Measurements from ENCODE around the gene MYLK4.

The MYLK4 gene

DNA sequence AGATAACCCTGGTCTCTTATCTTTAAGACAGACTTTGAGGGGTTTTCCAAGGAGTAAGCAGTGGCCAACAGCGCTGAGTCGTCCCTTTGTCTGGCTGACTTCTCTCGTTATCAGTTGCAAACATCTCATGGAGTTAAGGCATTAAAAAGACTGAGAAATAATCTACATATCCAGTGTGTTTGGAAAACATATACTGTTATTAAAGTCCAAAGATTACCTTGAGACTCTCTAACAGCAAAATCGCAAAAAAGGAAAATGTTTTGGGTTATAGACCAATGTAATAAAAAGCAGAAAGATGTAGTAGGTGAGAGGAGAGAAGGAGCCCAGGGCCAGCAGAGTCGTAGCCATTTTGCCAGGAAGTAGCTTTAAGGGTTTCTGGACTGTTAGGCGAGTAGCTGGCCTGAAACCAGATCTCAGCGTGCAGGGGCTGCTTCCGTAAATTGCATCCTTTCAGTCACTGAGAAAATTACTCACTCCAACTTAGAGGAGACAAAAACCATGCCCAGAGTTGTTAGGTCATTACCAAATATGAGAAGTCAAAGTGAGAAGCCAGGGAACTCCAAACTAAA, 24.6 kb downstream of the MYLK4 start:
- H3K4me3 ChIP-seq (ENCODE audit: low read length): no peak overlapping the region
- no peak overlapping the region for H3K9ac ChIP-seq (ENCODE audit: low read length)
- peaks cover 13% of the 10 kb centered on the region for H3K4me1 ChIP-seq (ENCODE audit: control insufficient read depth, low read depth, low read length)
- no peaks in the 10 kb centered on the region for H3K36me3 ChIP-seq (ENCODE audit: control insufficient read depth, low read depth, low read length)
- no peaks in the 10 kb centered on the region for H3K9me3 ChIP-seq (ENCODE audit: control insufficient read depth, low read depth, low read length)
- no peaks in the 10 kb centered on the region for H3K27me3 ChIP-seq (ENCODE audit: control insufficient read depth, insufficient read depth, low read length)
- no peak overlapping the region for H3K27ac ChIP-seq (ENCODE audit: low read length)

DNA sequence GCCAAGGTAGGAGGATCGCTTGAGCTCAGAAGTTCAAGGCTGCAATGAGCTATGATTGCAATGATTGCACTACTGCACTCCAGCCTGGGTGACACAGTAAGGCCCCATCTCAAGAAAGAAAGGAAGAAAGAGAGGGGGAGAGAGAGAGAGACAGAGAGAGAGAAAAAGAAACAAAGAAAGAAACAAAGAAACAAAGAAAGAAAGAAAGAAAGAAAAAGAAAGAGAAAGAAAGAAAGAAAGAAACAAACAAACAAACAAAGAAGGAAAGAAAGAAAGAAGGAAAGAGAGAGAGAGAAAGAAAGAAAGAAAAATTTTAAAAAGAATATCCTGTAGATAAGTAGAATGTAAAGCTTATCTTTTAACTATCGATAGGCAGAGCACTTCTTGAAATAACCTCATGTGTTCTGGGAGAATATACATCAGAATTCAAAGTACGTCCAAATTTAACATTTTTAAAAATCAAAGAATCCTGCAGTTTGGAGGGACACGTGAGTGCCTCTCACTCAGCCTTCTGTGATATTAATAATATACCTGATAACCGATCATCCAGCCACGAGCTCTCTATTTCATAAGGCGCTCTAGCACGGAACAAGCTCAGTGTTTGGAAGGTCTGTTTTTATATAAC, 25.2 kb downstream of the MYLK4 start:
- no peaks in the 10 kb centered on the region for H3K9me3 ChIP-seq (ENCODE audit: control insufficient read depth, low read depth, low read length)
- no peaks in the 10 kb centered on the region for H3K27me3 ChIP-seq (ENCODE audit: control insufficient read depth, insufficient read depth, low read length)
- H3K27ac ChIP-seq (ENCODE audit: low read length): no peak overlapping the region
- peaks cover 8% of the 10 kb centered on the region for H3K4me1 ChIP-seq (ENCODE audit: control insufficient read depth, low read depth, low read length)
- no peak overlapping the region for H3K9ac ChIP-seq (ENCODE audit: low read length)
- no peak overlapping the region for H3K4me3 ChIP-seq (ENCODE audit: low read length)
- no peaks in the 10 kb centered on the region for H3K36me3 ChIP-seq (ENCODE audit: control insufficient read depth, low read depth, low read length)

DNA sequence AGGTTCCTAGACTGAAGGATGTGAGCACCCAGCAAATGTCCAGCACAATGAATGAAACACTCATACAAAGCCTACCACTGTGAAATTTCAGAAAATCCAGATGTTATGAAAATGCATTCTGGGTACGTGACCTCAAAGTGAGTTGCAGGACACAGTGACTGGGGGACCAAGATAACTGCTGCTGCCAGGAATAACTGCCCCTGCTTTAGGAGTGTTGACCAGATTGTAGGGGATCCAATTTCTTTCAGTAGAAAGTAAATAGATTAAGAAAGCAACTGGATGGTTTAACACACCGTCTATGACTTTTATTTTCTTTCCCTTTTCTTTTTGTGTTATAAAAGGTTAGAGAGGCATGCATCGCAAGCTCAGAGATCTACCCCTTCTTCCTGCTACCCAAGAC, 29.5 kb downstream of the MYLK4 start:
- no peak overlapping the region for H3K4me3 ChIP-seq (ENCODE audit: low read length)
- H3K4me1 ChIP-seq (ENCODE audit: control insufficient read depth, low read depth, low read length): peaks cover 7% of the 10 kb centered on the region
- H3K27me3 ChIP-seq (ENCODE audit: control insufficient read depth, insufficient read depth, low read length): no peaks in the 10 kb centered on the region
- H3K9me3 ChIP-seq (ENCODE audit: control insufficient read depth, low read depth, low read length): no peaks in the 10 kb centered on the region
- no peak overlapping the region for H3K27ac ChIP-seq (ENCODE audit: low read length)
- H3K36me3 ChIP-seq (ENCODE audit: control insufficient read depth, low read depth, low read length): no peaks in the 10 kb centered on the region
- no peak overlapping the region for H3K9ac ChIP-seq (ENCODE audit: low read length)

DNA sequence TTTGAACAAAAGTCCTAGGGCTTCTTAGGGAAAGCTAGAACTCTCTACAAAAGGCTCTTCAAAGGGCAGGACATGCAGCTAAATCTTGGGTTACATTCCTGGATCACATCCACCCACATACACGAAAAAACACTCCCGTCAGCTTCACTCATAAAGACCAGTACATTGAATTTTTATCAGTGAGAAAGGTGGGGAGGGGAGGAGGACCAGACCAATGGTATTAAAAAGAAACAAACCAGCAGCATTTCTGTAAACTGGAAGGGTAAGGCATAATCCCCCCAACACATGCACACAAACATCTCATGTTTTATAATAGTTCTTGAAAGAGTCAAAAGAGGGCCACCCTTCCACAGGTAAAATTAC, 31.6 kb downstream of the MYLK4 start:
- Histone ChIP-seq H3K9ac (ENCODE audit: low read length) (no peak overlapping the region), H3K27ac (ENCODE audit: low read length) (no peak overlapping the region), H3K36me3 (ENCODE audit: control insufficient read depth, low read depth, low read length) (no peaks in the 10 kb centered on the region), H3K27me3 (ENCODE audit: control insufficient read depth, insufficient read depth, low read length) (no peaks in the 10 kb centered on the region), H3K4me3 (ENCODE audit: low read length) (no peak overlapping the region), H3K4me1 (ENCODE audit: control insufficient read depth, low read depth, low read length) (no peaks in the 10 kb centered on the region), H3K9me3 (ENCODE audit: control insufficient read depth, low read depth, low read length) (no peaks in the 10 kb centered on the region)

DNA sequence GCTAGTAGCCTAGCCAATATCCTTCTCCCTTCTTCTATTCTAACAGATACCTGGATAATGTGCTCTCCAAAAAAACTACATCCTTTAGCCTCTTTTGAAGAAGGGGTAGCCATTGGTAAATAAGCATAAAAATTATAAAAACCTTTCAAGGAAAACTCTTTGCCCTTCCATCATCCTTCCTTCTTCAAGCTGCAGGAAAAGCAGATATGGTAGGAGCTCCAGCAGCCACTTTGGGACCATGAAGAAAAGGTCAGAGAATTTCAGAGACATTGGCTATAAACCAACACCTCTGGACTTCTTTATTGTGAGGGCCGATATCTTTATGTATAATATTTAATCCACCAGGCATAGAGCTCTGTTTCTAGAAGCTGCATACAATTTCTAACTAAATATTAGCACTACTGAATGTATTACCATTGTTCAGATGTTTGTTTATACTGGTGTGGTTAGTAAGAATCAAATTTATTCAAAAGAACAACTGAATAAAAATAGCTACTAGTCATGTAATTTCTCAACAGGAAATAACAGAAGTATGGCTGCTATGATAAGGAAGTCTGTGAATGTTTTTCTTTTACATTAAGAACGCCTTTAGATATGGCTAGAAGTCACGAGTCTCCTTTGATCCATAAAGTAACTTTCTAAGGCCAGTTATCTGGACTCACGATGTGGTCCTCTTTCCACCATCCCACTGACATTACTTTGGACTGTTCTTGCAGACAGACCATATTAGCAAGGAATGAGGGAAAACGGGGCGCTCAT, 32.2 kb downstream of the MYLK4 start:
- no peak overlapping the region for H3K27ac ChIP-seq (ENCODE audit: low read length)
- no peaks in the 10 kb centered on the region for H3K4me1 ChIP-seq (ENCODE audit: control insufficient read depth, low read depth, low read length)
- no peak overlapping the region for H3K9ac ChIP-seq (ENCODE audit: low read length)
- no peaks in the 10 kb centered on the region for H3K27me3 ChIP-seq (ENCODE audit: control insufficient read depth, insufficient read depth, low read length)
- no peak overlapping the region for H3K4me3 ChIP-seq (ENCODE audit: low read length)
- no peaks in the 10 kb centered on the region for H3K9me3 ChIP-seq (ENCODE audit: control insufficient read depth, low read depth, low read length)
- H3K36me3 ChIP-seq (ENCODE audit: control insufficient read depth, low read depth, low read length): no peaks in the 10 kb centered on the region

DNA sequence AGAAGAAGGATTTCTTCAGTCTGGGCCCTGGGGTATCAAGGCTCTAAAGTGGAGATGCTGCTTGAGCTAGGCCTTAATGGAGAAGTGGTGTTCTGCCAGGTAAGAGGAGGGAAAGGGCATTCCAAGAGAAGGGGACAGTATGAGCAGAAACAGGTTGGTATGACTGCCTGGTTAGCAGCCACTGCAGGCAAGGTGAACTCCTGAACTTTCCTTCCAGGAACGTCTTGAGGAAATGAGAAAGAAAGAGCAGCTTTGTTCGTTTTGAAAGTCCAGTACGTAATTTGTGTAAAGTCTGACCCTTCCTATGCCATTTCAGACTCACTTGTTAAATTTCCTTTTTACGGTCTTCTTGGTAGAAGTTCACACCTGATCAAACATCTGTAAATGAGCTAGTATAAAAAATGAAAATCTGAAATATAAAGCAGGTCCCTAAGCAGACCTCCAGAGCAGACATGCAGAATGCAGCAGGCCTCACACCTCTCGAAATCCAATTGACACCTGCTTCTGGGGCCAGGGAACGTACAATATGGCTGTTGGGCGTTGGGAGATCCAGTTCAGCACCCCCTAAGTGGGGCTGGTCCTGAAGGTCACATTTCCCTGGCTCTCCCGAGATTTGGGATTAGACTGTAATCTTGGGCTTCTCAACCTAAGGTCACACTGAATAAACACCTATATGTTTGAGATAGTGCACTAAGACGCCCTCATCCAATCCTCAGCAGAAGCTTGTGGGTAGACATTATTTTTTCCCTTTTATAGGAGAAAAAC, 33.6 kb downstream of the MYLK4 start:
- no peaks in the 10 kb centered on the region for H3K9me3 ChIP-seq (ENCODE audit: control insufficient read depth, low read depth, low read length)
- no peaks in the 10 kb centered on the region for H3K4me1 ChIP-seq (ENCODE audit: control insufficient read depth, low read depth, low read length)
- no peak overlapping the region for H3K9ac ChIP-seq (ENCODE audit: low read length)
- no peak overlapping the region for H3K4me3 ChIP-seq (ENCODE audit: low read length)
- no peaks in the 10 kb centered on the region for H3K36me3 ChIP-seq (ENCODE audit: control insufficient read depth, low read depth, low read length)
- H3K27ac ChIP-seq (ENCODE audit: low read length): no peak overlapping the region
- no peaks in the 10 kb centered on the region for H3K27me3 ChIP-seq (ENCODE audit: control insufficient read depth, insufficient read depth, low read length)

DNA sequence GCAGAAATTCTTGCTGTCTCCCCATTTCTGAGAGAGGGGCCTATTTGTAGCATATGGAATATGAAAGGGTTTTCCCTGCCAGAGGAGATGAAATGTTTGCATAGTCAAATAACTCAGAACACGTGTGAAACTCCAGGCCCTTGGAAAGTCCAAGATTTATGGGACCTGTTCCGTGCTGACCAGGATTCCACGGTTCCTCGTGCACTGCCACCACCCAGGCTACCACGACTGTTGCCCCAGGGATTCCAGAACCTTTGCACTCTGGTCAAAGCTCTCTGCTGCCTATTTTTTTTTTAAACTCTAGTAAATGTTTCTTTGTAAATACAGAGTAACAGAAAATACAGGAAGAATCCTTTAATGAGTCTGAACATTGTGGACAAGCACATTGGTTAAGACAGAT, 35.0 kb downstream of the MYLK4 start:
- H3K36me3 ChIP-seq (ENCODE audit: control insufficient read depth, low read depth, low read length): no peaks in the 10 kb centered on the region
- H3K4me1 ChIP-seq (ENCODE audit: control insufficient read depth, low read depth, low read length): no peaks in the 10 kb centered on the region
- H3K27me3 ChIP-seq (ENCODE audit: control insufficient read depth, insufficient read depth, low read length): no peaks in the 10 kb centered on the region
- H3K9me3 ChIP-seq (ENCODE audit: control insufficient read depth, low read depth, low read length): peaks cover 7% of the 10 kb centered on the region
- no peak overlapping the region for H3K4me3 ChIP-seq (ENCODE audit: low read length)
- H3K9ac ChIP-seq (ENCODE audit: low read length): no peak overlapping the region
- H3K27ac ChIP-seq (ENCODE audit: low read length): no peak overlapping the region

DNA sequence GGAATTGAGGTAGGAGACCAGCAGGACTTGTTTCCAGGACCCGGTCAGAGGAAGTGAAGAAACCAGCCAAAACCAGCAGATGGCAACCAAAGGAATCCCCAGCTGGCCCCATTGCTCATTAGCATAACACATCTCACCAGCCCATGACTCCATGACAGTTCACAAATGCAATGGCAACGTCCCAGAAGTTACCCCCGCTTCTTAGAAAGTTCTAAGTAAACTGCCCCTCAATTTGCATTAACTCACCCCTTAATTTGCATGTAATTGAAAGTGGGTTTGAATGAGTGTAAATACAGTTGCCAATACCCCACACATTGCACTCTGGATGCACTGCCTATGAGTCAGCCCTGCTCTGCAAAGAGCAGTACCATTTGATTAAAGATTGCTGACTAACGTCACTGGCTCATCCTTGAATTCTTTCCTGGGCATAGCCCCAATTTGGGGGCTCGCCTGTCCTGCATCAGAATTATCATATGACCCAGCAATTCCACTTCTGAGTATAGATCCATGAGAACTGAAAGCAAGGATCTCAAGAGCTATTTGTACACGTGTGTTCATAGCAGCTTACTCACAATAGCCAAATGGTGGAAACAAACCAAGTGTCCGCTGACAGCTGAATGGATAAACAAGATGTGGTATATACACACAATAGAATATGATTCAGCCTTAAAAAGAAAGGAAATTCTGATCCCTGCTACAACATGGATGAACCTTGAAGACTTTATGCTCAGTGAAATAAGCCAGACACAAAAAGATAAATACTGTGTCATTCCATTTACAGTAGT, 36.4 kb downstream of the MYLK4 start:
- Histone ChIP-seq H3K36me3 (ENCODE audit: control insufficient read depth, low read depth, low read length) (no peaks in the 10 kb centered on the region), H3K9ac (ENCODE audit: low read length) (no peak overlapping the region), H3K9me3 (ENCODE audit: control insufficient read depth, low read depth, low read length) (peaks cover 14% of the 10 kb centered on the region), H3K27ac (ENCODE audit: low read length) (no peak overlapping the region), H3K4me3 (ENCODE audit: low read length) (no peak overlapping the region), H3K4me1 (ENCODE audit: control insufficient read depth, low read depth, low read length) (no peaks in the 10 kb centered on the region), H3K27me3 (ENCODE audit: control insufficient read depth, insufficient read depth, low read length) (no peaks in the 10 kb centered on the region)

DNA sequence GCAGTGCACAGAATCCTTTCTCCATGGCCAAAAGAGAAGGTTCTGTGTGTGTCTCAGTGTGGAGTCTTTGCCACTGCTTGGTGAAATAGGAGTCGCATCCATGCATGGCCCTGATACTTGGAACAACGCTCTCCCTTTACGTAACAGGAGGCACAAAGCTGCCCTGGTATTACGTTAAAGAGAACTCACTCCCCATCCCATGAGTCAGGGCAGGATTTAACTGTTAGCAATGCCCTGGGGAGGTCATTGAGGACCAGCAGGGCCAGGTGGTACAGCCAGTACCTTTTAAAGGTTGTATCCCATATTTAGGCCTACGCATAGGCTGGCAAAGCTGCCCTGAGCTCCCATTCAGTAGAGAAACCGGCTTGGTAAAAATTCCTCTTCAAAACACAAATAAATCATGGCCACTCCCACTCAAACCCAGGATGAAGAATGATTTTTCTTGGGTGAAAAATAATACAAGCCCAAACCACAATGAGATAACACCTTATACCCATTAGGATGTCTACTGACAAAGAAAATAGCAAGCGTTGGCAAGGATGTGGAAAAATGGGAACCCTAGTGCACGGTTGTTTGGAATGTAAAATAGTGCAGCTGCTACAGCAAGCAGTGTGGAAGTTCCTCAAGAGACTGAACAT, 37.1 kb downstream of the MYLK4 start:
- Histone ChIP-seq H3K27me3 (ENCODE audit: control insufficient read depth, insufficient read depth, low read length) (no peaks in the 10 kb centered on the region), H3K27ac (ENCODE audit: low read length) (no peak overlapping the region), H3K9ac (ENCODE audit: low read length) (no peak overlapping the region), H3K36me3 (ENCODE audit: control insufficient read depth, low read depth, low read length) (no peaks in the 10 kb centered on the region), H3K4me3 (ENCODE audit: low read length) (no peak overlapping the region), H3K9me3 (ENCODE audit: control insufficient read depth, low read depth, low read length) (peaks cover 14% of the 10 kb centered on the region), H3K4me1 (ENCODE audit: control insufficient read depth, low read depth, low read length) (no peaks in the 10 kb centered on the region)

DNA sequence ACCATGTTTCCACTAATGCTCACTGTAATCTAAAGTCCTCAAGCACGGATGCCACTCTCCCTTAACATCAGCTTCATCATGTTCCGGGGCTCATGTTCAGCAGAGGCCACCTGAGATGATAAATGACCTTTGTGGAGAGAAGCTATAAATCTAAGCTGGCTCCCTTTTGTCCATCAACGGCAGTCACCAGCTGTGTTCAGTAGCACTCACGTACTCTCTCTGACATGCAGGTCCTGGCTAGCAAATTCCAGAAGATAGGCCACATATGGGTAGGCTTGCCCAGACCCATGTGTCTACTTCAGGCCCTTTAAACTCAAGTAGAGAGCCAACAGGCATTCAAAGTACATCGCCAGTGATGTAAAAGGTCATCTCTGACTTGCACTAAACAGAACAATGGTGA, 38.6 kb downstream of the MYLK4 start:
- no peaks in the 10 kb centered on the region for H3K4me1 ChIP-seq (ENCODE audit: control insufficient read depth, low read depth, low read length)
- no peak overlapping the region for H3K4me3 ChIP-seq (ENCODE audit: low read length)
- peaks cover 14% of the 10 kb centered on the region for H3K9me3 ChIP-seq (ENCODE audit: control insufficient read depth, low read depth, low read length)
- H3K27me3 ChIP-seq (ENCODE audit: control insufficient read depth, insufficient read depth, low read length): no peaks in the 10 kb centered on the region
- H3K9ac ChIP-seq (ENCODE audit: low read length): no peak overlapping the region
- no peaks in the 10 kb centered on the region for H3K36me3 ChIP-seq (ENCODE audit: control insufficient read depth, low read depth, low read length)
- no peak overlapping the region for H3K27ac ChIP-seq (ENCODE audit: low read length)

DNA sequence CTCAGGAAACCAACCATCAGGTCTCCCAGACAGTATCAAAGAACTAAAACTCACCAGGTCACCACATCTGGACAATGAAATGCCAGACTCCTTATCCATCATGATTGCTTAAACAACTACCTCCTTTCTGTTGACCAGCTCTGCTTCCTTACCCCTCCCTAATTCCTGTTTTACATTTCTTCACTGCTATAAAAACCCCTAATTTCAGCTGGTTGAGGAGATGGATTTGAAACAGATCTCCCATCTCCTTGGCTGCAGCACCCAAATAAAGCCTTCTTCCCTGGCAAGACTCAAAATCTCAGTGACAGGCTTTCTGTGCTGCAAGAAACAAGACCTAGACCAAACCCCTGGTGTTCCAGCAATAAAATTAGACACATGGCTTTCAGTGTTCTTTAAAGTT, 40.3 kb downstream of the MYLK4 start:
- Histone ChIP-seq H3K4me3 (ENCODE audit: low read length) (no peak overlapping the region), H3K27me3 (ENCODE audit: control insufficient read depth, insufficient read depth, low read length) (no peaks in the 10 kb centered on the region), H3K27ac (ENCODE audit: low read length) (no peak overlapping the region)

More for the DNA sequence above, 40.3 kb downstream of the MYLK4 start:
- Histone ChIP-seq H3K36me3 (ENCODE audit: control insufficient read depth, low read depth, low read length) (no peaks in the 10 kb centered on the region), H3K9ac (ENCODE audit: low read length) (no peak overlapping the region), H3K4me1 (ENCODE audit: control insufficient read depth, low read depth, low read length) (peaks cover 11% of the 10 kb centered on the region), H3K9me3 (ENCODE audit: control insufficient read depth, low read depth, low read length) (peaks cover 14% of the 10 kb centered on the region)
